ENCODE measurements around the gene GCFC2. TPM values are rescaled to one million over a fixed set of nuclear protein-coding genes. Genes with fewer than 3 reads are reported as not detected.

GCFC2 gene
- total and polyA plus RNA-seq, 9 of the 15 experiments (the other 6 are each of a cell fraction or from before 2014, with no cell fraction given) = 10.5 to 40.6 (median 23.0) TPM

DNA sequence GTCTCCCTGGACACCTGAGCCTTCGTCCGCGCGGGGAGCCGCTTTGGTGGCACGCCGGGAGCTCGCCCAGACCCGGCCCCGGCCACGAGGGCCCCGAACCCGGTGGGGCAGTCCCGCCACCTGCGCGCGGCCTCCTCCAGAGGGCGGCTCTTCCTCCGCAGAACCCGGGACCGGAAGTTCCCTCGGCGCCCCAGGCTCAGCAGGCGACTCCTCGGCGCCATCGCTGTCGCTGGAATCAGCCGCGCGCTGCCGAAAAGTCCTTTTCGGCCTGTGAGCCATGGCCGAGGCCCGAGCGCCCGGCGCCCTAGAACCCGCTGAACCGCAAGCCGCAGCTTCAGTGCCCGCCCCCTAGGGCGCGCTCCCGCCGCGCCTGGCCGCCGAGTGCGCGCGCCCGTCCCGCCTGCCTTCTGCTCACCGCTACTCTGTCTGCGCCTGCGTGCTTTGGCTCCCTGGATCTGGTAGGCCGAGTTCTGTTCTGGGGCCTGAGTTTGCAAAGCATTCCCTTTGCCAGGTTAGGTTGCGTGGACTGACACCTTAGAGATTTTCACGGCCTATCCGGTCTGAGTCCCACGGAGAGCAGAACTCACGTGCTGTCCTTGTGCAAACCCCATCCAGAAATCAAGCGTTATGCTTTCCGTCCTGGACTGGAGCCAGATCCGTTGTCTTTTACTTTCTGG is at the start of gene GCFC2 (continued):
- TF ChIP-seq, protein P1, sequence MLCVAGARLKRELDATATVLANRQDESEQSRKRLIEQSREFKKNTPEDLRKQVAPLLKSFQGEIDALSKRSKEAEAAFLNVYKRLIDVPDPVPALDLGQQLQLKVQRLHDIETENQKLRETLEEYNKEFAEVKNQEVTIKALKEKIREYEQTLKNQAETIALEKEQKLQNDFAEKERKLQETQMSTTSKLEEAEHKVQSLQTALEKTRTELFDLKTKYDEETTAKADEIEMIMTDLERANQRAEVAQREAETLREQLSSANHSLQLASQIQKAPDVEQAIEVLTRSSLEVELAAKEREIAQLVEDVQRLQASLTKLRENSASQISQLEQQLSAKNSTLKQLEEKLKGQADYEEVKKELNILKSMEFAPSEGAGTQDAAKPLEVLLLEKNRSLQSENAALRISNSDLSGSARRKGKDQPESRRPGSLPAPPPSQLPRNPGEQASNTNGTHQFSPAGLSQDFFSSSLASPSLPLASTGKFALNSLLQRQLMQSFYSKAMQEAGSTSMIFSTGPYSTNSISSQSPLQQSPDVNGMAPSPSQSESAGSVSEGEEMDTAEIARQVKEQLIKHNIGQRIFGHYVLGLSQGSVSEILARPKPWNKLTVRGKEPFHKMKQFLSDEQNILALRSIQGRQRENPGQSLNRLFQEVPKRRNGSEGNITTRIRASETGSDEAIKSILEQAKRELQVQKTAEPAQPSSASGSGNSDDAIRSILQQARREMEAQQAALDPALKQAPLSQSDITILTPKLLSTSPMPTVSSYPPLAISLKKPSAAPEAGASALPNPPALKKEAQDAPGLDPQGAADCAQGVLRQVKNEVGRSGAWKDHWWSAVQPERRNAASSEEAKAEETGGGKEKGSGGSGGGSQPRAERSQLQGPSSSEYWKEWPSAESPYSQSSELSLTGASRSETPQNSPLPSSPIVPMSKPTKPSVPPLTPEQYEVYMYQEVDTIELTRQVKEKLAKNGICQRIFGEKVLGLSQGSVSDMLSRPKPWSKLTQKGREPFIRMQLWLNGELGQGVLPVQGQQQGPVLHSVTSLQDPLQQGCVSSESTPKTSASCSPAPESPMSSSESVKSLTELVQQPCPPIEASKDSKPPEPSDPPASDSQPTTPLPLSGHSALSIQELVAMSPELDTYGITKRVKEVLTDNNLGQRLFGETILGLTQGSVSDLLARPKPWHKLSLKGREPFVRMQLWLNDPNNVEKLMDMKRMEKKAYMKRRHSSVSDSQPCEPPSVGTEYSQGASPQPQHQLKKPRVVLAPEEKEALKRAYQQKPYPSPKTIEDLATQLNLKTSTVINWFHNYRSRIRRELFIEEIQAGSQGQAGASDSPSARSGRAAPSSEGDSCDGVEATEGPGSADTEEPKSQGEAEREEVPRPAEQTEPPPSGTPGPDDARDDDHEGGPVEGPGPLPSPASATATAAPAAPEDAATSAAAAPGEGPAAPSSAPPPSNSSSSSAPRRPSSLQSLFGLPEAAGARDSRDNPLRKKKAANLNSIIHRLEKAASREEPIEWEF (CRISPR knock-in tag; IDR thresholded peaks at IDR 0.05) = peak; percentile 75; the same call in 1 of the 2 replicates
- TF ChIP-seq ZEB2 (IDR thresholded peaks at IDR 0.05) (0 out of 2 replicates have a peak, but pooled peaks have one; percentile 26), TFAP4 (CRISPR knock-in tag; IDR thresholded peaks at IDR 0.05; ENCODE audit: borderline replicate concordance) (peak; percentile 77), SREBF1 (IDR thresholded peaks at IDR 0.05; ENCODE audit: borderline replicate concordance, low read depth, low read length) (no peak), ZNF79 (CRISPR knock-in tag; IDR thresholded peaks at IDR 0.05; ENCODE audit: low read depth) (no peak), KLF6 (CRISPR knock-in tag; IDR thresholded peaks at IDR 0.05; ENCODE audit: borderline replicate concordance) (no peak), HDAC8 (tag; IDR thresholded peaks at IDR 0.05) (peak; percentile 58; the same call in 1 of the 2 replicates)
- TF ChIP-seq, protein P2, sequence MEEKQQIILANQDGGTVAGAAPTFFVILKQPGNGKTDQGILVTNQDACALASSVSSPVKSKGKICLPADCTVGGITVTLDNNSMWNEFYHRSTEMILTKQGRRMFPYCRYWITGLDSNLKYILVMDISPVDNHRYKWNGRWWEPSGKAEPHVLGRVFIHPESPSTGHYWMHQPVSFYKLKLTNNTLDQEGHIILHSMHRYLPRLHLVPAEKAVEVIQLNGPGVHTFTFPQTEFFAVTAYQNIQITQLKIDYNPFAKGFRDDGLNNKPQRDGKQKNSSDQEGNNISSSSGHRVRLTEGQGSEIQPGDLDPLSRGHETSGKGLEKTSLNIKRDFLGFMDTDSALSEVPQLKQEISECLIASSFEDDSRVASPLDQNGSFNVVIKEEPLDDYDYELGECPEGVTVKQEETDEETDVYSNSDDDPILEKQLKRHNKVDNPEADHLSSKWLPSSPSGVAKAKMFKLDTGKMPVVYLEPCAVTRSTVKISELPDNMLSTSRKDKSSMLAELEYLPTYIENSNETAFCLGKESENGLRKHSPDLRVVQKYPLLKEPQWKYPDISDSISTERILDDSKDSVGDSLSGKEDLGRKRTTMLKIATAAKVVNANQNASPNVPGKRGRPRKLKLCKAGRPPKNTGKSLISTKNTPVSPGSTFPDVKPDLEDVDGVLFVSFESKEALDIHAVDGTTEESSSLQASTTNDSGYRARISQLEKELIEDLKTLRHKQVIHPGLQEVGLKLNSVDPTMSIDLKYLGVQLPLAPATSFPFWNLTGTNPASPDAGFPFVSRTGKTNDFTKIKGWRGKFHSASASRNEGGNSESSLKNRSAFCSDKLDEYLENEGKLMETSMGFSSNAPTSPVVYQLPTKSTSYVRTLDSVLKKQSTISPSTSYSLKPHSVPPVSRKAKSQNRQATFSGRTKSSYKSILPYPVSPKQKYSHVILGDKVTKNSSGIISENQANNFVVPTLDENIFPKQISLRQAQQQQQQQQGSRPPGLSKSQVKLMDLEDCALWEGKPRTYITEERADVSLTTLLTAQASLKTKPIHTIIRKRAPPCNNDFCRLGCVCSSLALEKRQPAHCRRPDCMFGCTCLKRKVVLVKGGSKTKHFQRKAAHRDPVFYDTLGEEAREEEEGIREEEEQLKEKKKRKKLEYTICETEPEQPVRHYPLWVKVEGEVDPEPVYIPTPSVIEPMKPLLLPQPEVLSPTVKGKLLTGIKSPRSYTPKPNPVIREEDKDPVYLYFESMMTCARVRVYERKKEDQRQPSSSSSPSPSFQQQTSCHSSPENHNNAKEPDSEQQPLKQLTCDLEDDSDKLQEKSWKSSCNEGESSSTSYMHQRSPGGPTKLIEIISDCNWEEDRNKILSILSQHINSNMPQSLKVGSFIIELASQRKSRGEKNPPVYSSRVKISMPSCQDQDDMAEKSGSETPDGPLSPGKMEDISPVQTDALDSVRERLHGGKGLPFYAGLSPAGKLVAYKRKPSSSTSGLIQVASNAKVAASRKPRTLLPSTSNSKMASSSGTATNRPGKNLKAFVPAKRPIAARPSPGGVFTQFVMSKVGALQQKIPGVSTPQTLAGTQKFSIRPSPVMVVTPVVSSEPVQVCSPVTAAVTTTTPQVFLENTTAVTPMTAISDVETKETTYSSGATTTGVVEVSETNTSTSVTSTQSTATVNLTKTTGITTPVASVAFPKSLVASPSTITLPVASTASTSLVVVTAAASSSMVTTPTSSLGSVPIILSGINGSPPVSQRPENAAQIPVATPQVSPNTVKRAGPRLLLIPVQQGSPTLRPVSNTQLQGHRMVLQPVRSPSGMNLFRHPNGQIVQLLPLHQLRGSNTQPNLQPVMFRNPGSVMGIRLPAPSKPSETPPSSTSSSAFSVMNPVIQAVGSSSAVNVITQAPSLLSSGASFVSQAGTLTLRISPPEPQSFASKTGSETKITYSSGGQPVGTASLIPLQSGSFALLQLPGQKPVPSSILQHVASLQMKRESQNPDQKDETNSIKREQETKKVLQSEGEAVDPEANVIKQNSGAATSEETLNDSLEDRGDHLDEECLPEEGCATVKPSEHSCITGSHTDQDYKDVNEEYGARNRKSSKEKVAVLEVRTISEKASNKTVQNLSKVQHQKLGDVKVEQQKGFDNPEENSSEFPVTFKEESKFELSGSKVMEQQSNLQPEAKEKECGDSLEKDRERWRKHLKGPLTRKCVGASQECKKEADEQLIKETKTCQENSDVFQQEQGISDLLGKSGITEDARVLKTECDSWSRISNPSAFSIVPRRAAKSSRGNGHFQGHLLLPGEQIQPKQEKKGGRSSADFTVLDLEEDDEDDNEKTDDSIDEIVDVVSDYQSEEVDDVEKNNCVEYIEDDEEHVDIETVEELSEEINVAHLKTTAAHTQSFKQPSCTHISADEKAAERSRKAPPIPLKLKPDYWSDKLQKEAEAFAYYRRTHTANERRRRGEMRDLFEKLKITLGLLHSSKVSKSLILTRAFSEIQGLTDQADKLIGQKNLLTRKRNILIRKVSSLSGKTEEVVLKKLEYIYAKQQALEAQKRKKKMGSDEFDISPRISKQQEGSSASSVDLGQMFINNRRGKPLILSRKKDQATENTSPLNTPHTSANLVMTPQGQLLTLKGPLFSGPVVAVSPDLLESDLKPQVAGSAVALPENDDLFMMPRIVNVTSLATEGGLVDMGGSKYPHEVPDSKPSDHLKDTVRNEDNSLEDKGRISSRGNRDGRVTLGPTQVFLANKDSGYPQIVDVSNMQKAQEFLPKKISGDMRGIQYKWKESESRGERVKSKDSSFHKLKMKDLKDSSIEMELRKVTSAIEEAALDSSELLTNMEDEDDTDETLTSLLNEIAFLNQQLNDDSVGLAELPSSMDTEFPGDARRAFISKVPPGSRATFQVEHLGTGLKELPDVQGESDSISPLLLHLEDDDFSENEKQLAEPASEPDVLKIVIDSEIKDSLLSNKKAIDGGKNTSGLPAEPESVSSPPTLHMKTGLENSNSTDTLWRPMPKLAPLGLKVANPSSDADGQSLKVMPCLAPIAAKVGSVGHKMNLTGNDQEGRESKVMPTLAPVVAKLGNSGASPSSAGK (IDR thresholded peaks at IDR 0.05) = peak; percentile 99

Measured in K562 (cell line).